Motor neuron (in vitro differentiated cells): ENCODE measurements around the gene LRP1. TPM values are rescaled to one million over a fixed set of nuclear protein-coding genes. Genes with fewer than 3 reads are reported as not detected.

ENCODE experiments used
- ATAC-seq, 8 experiments: fragments of 200-7000 bp; cut with Tn5 transposase; replicated peaks in 6 of 8; 2 replicates each; pipeline ENCODE4 v1.8.0; 2021; ENCODE audit warnings: mild to moderate bottlenecking in 8 of 8, moderate library complexity in 8 of 8
- H3K27ac ChIP-seq, 2 donors: fragments of 250-450 bp; sonication (Bioruptor Pico); 2 replicates each; pipeline ENCODE4 v1.9.0; 2021; ENCODE audit warnings: antibody characterized with exemption in 2 of 2, mild to moderate bottlenecking in 2 of 2, moderate library complexity in 1 of 2
- H3K4me1 ChIP-seq, 2 donors: fragments of 250-450 bp; sonication (Bioruptor Pico); replicated peaks in 1 of 2; 2 replicates each; pipeline ENCODE4 v1.6.1; 2021; ENCODE audit warnings: antibody characterized with exemption in 2 of 2, mild to moderate bottlenecking in 2 of 2, moderate library complexity in 1 of 2
- H3K4me3 ChIP-seq, 5 donors: fragments of 250-450 bp; sonication (Bioruptor Pico); 2 replicates each; pipeline ENCODE4 v1.9.0; 2021; ENCODE audit warnings: antibody characterized with exemption in 5 of 5, mild to moderate bottlenecking in 5 of 5, moderate library complexity in 4 of 5
- WGBS, 10 experiments: fragments of 450-650 bp; shearing (Covaris generic); methylation state at CpG; one replicate each; pipeline ENCODE4 v1.0.0; 2022; 5-methylcytosine and 5-hydroxymethylcytosine counted together
- in situ Hi-C, 9 experiments: fragments of 400-800 bp; cut with MboI; loops; one replicate each; pipeline ENCODE4 v1.15.0; 2021; ENCODE audit warnings: low sequenced_read_pairs in 9 of 9, low pct_unique_long_range_greater_than_20kb in 2 of 9; ENCODE audit not compliant: unreplicated experiment in 9 of 9
- total RNA-seq, 8 experiments: library from RNA; unstranded; fragments of 300-600 nt; gene quantifications; 2 replicates each; pipeline versions ENCODE4 v1.2.3 to v1.2.4, GENCODE V29; 2022

LRP1 gene
- total RNA-seq, 8 experiments from 2014 or later: 36.6 to 182 (median 55.3) TPM

DNA sequence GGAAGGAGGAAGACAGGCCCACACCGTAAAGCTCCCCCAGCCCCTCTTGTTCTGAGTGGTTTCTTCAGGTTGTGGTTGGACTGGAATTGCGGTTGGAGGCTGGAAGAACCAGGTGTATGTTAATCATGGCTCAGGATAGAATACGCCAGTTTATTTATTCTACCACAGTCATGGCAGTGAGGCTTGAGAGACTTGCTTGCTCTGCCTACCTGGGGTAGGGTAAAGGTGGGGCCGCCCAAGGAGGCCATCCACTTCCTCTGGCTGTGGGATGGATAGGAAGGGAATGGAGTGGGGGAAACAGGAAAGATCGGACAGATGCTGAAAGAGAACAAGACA lies 109.3 kb downstream of the LRP1 start:
- ATAC-seq: no peak
- Histone ChIP-seq H3K27ac (peak overlapping the region; percentile 76 to 84), H3K4me1 (peaks cover 77 to 80% of the 10 kb centered on the region in 2 donors), H3K4me3 (peak overlapping the region in 3 of 5 donors; percentile 42 to 56 (median 50))
- WGBS, 10 experiments: 46 to 100% (median 80%) methylated on average over 1 to 3 of the region's 5 CpGs; no CpG with 5 or more reads in 5 of the 10 experiments
- in situ Hi-C loops: loop anchor here in 1 of 9 experiments (25.0 kb wide), 1 partner anchor 225 kb away; the partner anchor contains the start of genes GLI1 and INHBE

GRCh38 chr12:57237932-57238853 lies 109.9 kb downstream of the LRP1 start:
- peak in 4 of 8 experiments; percentile 9 to 19 (median 13) for ATAC-seq
- Histone ChIP-seq H3K4me1 (peaks cover 76 to 77% of the 10 kb centered on the region in 2 donors), H3K27ac (peak overlapping the region; percentile 76 to 84), H3K4me3 (peak overlapping the region; percentile 36 to 56 (median 42))
- 10 to 50% (median 40%) methylated on average over 1 to 16 of the region's 63 CpGs; no CpG with 5 or more reads in 5 of the 10 experiments for WGBS, 10 experiments
- in situ Hi-C loops: loop anchor here in 1 of 9 experiments (25.0 kb wide), 1 partner anchor 224 kb away; the partner anchor contains the start of genes GLI1 and INHBE

- ATAC-seq: peak; percentile 38 to 52 (median 48)
- WGBS, 10 experiments: 0 to 9% (median 0%) methylated on average over 3 to 23 of the region's 47 CpGs; no CpG with 5 or more reads in 5 of the 10 experiments
- in situ Hi-C loops: loop anchor here in 1 of 9 experiments (25.0 kb wide), 1 partner anchor 223 kb away; the partner anchor contains the start of genes GLI1 and INHBE
- H3K4me3 ChIP-seq: peak overlapping the region; percentile 36 to 56 (median 42)
- peak overlapping the region; percentile 94 to 100 for H3K27ac ChIP-seq
- H3K4me1 ChIP-seq: peaks cover 68 to 72% of the 10 kb centered on the region in 2 donors
Measured at GRCh38 chr12:57238854-57239554, 110.7 kb downstream of the LRP1 start.

DNA sequence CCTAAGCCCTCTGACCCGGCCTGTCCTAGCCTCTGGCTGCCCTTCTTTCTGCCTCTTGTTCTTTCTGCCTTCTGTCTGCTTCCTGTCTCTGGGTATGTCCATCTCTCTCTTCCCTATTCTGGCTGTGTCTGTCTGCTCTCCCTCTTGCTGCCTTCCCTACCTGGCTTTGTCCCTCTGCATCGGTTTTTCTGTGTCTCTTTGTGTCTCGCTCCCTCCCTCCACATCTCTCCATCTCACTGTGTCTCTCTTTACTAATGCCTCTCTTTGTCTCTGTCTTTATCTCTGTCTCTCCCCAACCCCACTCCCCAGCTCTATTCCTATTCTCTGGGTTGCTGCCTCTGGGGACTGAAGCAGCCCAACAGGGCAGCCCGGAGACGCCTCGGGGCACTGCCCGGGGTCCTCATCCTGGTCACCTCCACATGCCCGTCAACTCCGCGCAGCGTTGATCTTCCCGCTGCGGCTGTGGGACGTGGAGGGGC lies 111.3 kb downstream of the LRP1 start:
- WGBS, 10 experiments: 0 to 14% (median 0%) methylated on average over 1 to 13 of the region's 14 CpGs
- Histone ChIP-seq H3K4me1 (peaks cover 63 to 66% of the 10 kb centered on the region in 2 donors), H3K27ac (peak overlapping the region; percentile 94 to 100), H3K4me3 (peak overlapping the region; percentile 36 to 56 (median 42))
- ATAC-seq: peak in 4 of 8 experiments; percentile 0 to 3 (median 0)
- in situ Hi-C loops: loop anchor here in 1 of 9 experiments (25.0 kb wide), 1 partner anchor 223 kb away; the partner anchor contains the start of genes GLI1 and INHBE

DNA sequence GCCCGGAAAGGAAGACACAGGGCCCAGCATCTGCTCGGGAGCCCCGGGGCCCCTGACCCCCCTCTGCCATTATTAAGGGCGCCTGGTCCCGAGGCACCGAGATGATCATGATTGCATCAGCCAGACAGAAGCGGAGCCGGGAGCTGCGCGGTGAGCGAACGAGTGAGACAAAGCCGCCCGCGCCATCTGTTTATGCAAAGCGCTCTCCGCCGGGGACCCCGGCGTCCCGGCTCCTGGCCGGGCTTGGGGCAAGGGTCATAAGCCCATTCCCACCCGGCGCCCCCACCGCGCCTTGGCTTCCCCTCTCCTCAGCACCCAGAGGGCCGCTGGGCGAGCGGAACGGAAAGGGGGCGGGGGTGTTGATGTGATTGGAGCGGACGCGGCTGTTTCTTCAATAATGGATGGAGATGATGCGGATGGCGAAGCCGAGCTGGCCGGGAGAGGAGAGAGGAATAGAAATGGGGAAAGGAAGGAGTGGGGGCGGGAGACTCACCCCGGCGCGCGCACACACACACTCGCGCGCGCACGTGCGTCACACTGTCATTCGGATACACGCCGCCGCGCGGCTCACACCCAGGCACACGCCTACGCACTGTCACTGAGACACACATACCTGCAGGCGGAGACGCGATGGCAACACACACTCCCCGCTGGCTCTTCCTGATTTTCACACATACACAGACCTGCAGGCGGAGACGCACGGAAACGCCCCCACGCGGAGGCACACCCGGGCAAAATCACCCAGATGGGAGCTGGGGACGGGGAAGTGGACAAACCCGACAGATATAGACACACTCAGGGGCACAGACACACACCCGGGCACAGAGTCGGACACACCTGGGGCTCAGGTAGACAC lies 112.0 kb downstream of the LRP1 start:
- H3K4me3 ChIP-seq: peak overlapping the region; percentile 36 to 56 (median 42)
- peak; percentile 1 to 48 (median 32) for ATAC-seq
- in situ Hi-C loops: loop anchor here in 1 of 9 experiments (25.0 kb wide), 1 partner anchor 222 kb away; the partner anchor contains the start of genes GLI1 and INHBE
- 0 to 10% (median 2%) methylated on average over 1 to 11 of the region's 72 CpGs; no CpG with 5 or more reads in 4 of the 10 experiments for WGBS, 10 experiments
- H3K27ac ChIP-seq: peak overlapping the region; percentile 94 to 100
- H3K4me1 ChIP-seq: peaks cover 56 to 59% of the 10 kb centered on the region in 2 donors

GRCh38 chr12:57240926-57241401 lies 112.7 kb downstream of the LRP1 start:
- ATAC-seq: peak; percentile 1 to 15 (median 8)
- in situ Hi-C loops: loop anchor here in 1 of 9 experiments (25.0 kb wide), 1 partner anchor 221 kb away; the partner anchor contains the start of genes GLI1 and INHBE
- peak overlapping the region; percentile 94 to 100 for H3K27ac ChIP-seq
- 0 to 100% (median 12%) methylated on average over 1 to 11 of the region's 19 CpGs; no CpG with 5 or more reads in 7 of the 10 experiments for WGBS, 10 experiments
- peaks cover 50 to 53% of the 10 kb centered on the region in 2 donors for H3K4me1 ChIP-seq
- peak overlapping the region; percentile 36 to 56 (median 42) for H3K4me3 ChIP-seq

- in situ Hi-C loops: loop anchor here in 1 of 9 experiments (25.0 kb wide), 1 partner anchor 221 kb away; the partner anchor contains the start of genes GLI1 and INHBE
- Histone ChIP-seq H3K4me3 (peak overlapping the region; percentile 36 to 56 (median 42)), H3K27ac (peak overlapping the region; percentile 94 to 100), H3K4me1 (peaks cover 43 to 46% of the 10 kb centered on the region in 2 donors)
- peak in 2 of 8 experiments; percentile 3 to 4 for ATAC-seq
- 0 to 40% (median 7%) methylated on average over 2 to 10 of the region's 48 CpGs; no CpG with 5 or more reads in 6 of the 10 experiments for WGBS, 10 experiments
Measured at GRCh38 chr12:57241402-57242310, 113.4 kb downstream of the LRP1 start.

DNA sequence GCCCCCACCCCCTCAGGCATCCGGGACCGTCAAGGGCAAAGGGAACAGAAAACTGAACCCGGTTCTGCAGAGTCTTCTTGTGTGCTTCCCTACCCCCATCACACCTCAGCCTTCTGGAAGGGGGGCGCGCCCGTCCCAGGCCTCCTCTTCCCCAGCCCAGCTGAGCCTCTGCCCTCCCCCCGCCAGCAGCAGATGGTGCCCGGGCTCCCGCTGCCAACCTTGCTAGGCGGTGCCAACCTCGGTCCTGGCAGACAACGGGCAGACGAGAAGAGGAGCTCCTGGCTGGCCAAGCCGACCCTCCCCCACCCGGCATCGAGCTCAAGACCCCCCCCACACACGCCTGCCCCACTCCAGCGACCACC lies 114.0 kb downstream of the LRP1 start:
- peak overlapping the region; percentile 36 to 56 (median 42) for H3K4me3 ChIP-seq
- 33% methylated on average over 3 of the region's 18 CpGs; no CpG with 5 or more reads in 9 of the 10 experiments for WGBS, 10 experiments
- peaks cover 36 to 39% of the 10 kb centered on the region in 2 donors for H3K4me1 ChIP-seq
- peak in 1 of 8 experiments; percentile 2 for ATAC-seq
- peak overlapping the region; percentile 94 to 100 for H3K27ac ChIP-seq
- in situ Hi-C loops: loop anchor here in 1 of 9 experiments (25.0 kb wide), 1 partner anchor 220 kb away; the partner anchor contains the start of genes GLI1 and INHBE

DNA sequence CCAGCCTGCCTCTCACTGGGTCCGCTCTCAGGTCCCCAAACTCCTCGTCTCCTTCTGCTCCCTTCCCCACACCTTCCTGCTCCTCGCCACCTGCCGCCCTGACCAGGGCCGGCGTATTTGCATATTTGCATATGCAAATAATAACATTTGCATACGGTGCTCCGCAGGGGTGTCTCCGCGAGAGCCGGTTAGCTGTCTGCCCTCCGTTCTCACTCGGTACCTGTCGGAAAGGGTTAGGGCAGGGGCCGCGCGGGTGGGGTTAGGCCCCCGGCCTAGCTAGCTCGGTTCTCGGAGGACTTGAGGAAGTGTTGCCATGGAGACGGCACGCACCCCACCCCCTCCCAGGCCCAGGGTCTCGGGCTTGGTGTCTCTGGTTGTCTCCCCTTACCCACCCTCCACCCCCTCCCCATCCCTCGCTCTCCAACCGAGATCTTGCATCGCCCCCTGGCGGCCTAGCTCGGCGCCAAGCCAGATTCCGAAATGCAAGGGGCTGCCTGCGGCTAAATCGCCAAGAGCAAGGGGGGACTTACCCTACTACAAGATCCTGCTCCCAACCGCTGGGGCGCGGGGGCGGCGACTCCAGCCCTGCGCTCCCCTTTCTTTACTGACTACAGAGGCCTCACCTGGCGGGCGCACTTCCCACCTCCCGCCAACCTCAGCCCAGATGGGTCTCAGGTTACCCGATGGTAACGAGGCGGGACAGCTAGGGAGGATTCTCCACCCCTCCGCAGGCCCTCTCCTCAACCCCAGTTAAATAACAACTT lies 114.6 kb downstream of the LRP1 start:
- peak; percentile 21 to 70 (median 28) for ATAC-seq
- Histone ChIP-seq H3K4me3 (peak overlapping the region; percentile 36 to 56 (median 42)), H3K4me1 (peaks cover 31 to 34% of the 10 kb centered on the region in 2 donors), H3K27ac (peak overlapping the region; percentile 94 to 100)
- in situ Hi-C loops: loop anchor here in 1 of 9 experiments (25.0 kb wide), 1 partner anchor 219 kb away; the partner anchor contains the start of genes GLI1 and INHBE
- WGBS, 10 experiments: 0 to 10% (median 0%) methylated on average over 2 to 11 of the region's 45 CpGs; no CpG with 5 or more reads in 6 of the 10 experiments
